ENCODE measurements around the gene SNX13.

The SNX13 gene

DNA sequence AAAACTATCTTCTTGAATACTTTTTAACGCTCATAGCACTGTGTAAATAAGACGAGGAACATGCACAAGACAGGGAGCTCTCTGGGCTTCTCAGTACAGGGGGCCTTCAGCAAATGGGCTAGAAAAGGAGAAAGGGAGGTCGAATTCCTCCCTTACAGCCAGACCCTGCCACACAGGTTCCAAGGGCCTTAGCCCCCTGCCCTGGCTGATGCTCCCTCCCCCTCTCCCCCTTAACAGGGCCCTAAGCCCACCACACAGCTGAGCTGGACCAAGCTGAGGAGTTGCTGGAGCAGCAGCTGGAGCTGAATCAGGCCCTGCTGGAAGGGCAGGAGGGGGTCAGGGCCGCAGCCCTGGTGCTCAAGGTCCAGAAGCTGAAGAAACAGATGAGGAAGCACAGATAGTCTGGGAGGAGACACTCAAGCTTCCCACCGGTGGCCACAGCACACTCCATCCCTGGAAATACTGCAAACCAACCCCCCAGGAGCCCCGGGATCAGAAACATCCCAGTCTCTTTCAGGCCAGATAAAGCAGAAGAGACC lies 153.9 kb downstream of the SNX13 start:
- WGBS, 2 experiments (ENCODE audit: insufficient coverage in 2 of 2), result 0 to 50% methylated on average over 1 to 2 of the region's 6 CpGs
- H3K36me3 ChIP-seq (ENCODE audit: control insufficient read depth, insufficient read depth, low read length), result no peaks in the 10 kb centered on the region
- no peak overlapping the region for H3K4me3 ChIP-seq (ENCODE audit: extremely low read depth, insufficient read depth, low read length, poor library complexity, severe bottlenecking)
- no peak overlapping the region for H3K27ac ChIP-seq (ENCODE audit: low read depth, low read length, severe bottlenecking)
- no peaks in the 10 kb centered on the region for H3K4me1 ChIP-seq (ENCODE audit: control insufficient read depth, insufficient read depth, low read length, poor library complexity, severe bottlenecking)
- no peaks in the 10 kb centered on the region for H3K9me3 ChIP-seq (ENCODE audit: control insufficient read depth, low read length)

DNA sequence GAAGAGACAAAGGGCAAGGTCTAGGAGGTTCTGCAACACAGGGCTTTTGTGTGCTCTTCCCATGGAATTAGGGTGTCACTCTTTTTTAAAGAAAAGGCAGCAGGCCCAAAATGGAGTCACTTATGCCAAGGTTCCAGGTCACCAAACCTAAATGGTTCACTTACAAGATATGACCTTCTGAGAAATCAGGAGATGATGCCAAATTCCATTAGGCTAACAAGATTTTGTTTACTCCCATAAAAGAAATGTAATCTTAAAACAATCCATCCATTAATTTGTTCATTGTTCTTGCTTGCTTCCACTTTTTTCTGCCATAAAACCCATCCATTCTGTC lies 158.1 kb downstream of the SNX13 start:
- no peak overlapping the region for H3K4me3 ChIP-seq (ENCODE audit: extremely low read depth, insufficient read depth, low read length, poor library complexity, severe bottlenecking)

GRCh38 chr7:17781491-17782215 lies 158.6 kb downstream of the SNX13 start:
- Histone ChIP-seq H3K36me3 (ENCODE audit: control insufficient read depth, insufficient read depth, low read length) (no peaks in the 10 kb centered on the region), H3K9me3 (ENCODE audit: control insufficient read depth, low read length) (no peaks in the 10 kb centered on the region), H3K27ac (ENCODE audit: low read depth, low read length, severe bottlenecking) (no peak overlapping the region), H3K4me1 (ENCODE audit: control insufficient read depth, insufficient read depth, low read length, poor library complexity, severe bottlenecking) (no peaks in the 10 kb centered on the region), H3K4me3 (ENCODE audit: extremely low read depth, insufficient read depth, low read length, poor library complexity, severe bottlenecking) (no peak overlapping the region)
- WGBS, 2 experiments (ENCODE audit: insufficient coverage in 2 of 2), result 71 to 89% methylated on average over 2 to 4 of the region's 7 CpGs

More for the DNA sequence above, 158.1 kb downstream of the SNX13 start:
- H3K4me1 ChIP-seq (ENCODE audit: control insufficient read depth, insufficient read depth, low read length, poor library complexity, severe bottlenecking), result no peaks in the 10 kb centered on the region
- H3K36me3 ChIP-seq (ENCODE audit: control insufficient read depth, insufficient read depth, low read length), result no peaks in the 10 kb centered on the region
- no peaks in the 10 kb centered on the region for H3K9me3 ChIP-seq (ENCODE audit: control insufficient read depth, low read length)
- no peak overlapping the region for H3K27ac ChIP-seq (ENCODE audit: low read depth, low read length, severe bottlenecking)

DNA sequence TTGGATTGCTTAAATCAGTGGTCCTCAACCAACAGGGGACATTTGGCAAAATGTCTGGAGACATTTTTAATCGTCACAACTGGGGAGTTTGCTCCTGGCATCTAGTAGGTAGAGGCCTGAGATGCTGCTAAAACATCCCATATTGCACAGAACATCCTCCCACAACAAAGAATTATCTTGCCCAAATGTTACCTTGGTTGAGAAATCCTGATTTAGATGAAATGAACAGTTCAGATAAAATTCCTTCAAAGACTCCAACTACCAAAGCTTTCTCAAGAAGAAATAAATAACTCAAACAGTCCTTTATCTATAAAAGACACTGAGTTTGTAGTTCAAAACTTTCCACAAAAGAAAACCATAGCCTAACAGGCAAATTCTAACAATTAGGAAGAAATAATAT lies 160.9 kb downstream of the SNX13 start:
- H3K36me3 ChIP-seq (ENCODE audit: control insufficient read depth, insufficient read depth, low read length), result no peaks in the 10 kb centered on the region
- H3K4me3 ChIP-seq (ENCODE audit: extremely low read depth, insufficient read depth, low read length, poor library complexity, severe bottlenecking), result no peak overlapping the region
- no CpG with 5 or more reads among the region's 1 CpG for WGBS, 2 experiments (ENCODE audit: insufficient coverage in 2 of 2)

GRCh38 chr7:17774716-17775288 lies 165.5 kb downstream of the SNX13 start:
- no peak overlapping the region for H3K4me3 ChIP-seq (ENCODE audit: extremely low read depth, insufficient read depth, low read length, poor library complexity, severe bottlenecking)
- no peaks in the 10 kb centered on the region for H3K36me3 ChIP-seq (ENCODE audit: control insufficient read depth, insufficient read depth, low read length)
- H3K27ac ChIP-seq (ENCODE audit: low read depth, low read length, severe bottlenecking), result no peak overlapping the region
- no peaks in the 10 kb centered on the region for H3K4me1 ChIP-seq (ENCODE audit: control insufficient read depth, insufficient read depth, low read length, poor library complexity, severe bottlenecking)
- 88 to 100% methylated on average over 2 of the region's 3 CpGs for WGBS, 2 experiments (ENCODE audit: insufficient coverage in 2 of 2)
- H3K9me3 ChIP-seq (ENCODE audit: control insufficient read depth, low read length), result no peaks in the 10 kb centered on the region

More for the DNA sequence above, 160.9 kb downstream of the SNX13 start:
- no peaks in the 10 kb centered on the region for H3K4me1 ChIP-seq (ENCODE audit: control insufficient read depth, insufficient read depth, low read length, poor library complexity, severe bottlenecking)
- H3K27ac ChIP-seq (ENCODE audit: low read depth, low read length, severe bottlenecking), result no peak overlapping the region
- H3K9me3 ChIP-seq (ENCODE audit: control insufficient read depth, low read length), result no peaks in the 10 kb centered on the region

DNA sequence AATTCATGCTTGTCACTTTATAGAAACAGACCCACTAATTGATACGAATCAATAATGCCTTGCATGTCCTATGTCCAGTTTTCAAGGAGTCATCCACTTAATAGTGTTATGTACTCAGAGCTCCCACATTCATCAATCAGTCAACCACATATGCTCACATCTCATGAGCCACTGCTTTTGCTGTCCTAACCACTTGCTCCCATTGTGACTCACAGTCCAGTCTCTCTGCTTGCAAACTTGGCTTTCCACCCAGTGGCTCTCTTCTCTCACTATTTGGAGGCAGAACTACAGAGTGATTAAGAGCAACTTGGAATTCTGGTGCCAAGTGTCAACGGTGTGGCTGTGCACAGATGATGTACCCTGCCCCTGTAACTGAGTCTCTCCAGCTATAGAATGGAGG lies 166.0 kb downstream of the SNX13 start:
- WGBS, 2 experiments (ENCODE audit: insufficient coverage in 2 of 2), result 73 to 93% methylated on average over 1 of the region's 2 CpGs
- no peaks in the 10 kb centered on the region for H3K9me3 ChIP-seq (ENCODE audit: control insufficient read depth, low read length)
- H3K27ac ChIP-seq (ENCODE audit: low read depth, low read length, severe bottlenecking), result no peak overlapping the region
- H3K4me1 ChIP-seq (ENCODE audit: control insufficient read depth, insufficient read depth, low read length, poor library complexity, severe bottlenecking), result no peaks in the 10 kb centered on the region
- no peaks in the 10 kb centered on the region for H3K36me3 ChIP-seq (ENCODE audit: control insufficient read depth, insufficient read depth, low read length)
- H3K4me3 ChIP-seq (ENCODE audit: extremely low read depth, insufficient read depth, low read length, poor library complexity, severe bottlenecking), result no peak overlapping the region

DNA sequence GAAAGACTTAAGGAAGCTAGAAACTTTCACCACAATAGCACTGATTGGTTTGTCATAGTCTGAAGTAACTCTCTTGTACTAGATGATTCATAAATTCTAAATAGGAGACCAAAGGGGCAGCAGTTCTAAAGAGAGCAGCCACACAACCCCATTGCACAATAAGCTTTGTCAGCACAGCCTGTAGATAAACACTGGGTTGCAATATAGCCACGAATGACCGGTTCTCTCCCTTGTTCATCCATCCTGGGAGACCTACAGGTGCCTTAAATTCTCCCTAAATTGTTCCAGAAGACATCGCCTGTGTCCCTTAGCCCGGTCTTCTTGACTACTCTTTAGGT lies 167.0 kb downstream of the SNX13 start:
- no peaks in the 10 kb centered on the region for H3K36me3 ChIP-seq (ENCODE audit: control insufficient read depth, insufficient read depth, low read length)
- H3K4me1 ChIP-seq (ENCODE audit: control insufficient read depth, insufficient read depth, low read length, poor library complexity, severe bottlenecking), result no peaks in the 10 kb centered on the region
- no peaks in the 10 kb centered on the region for H3K9me3 ChIP-seq (ENCODE audit: control insufficient read depth, low read length)
- no peak overlapping the region for H3K4me3 ChIP-seq (ENCODE audit: extremely low read depth, insufficient read depth, low read length, poor library complexity, severe bottlenecking)
- H3K27ac ChIP-seq (ENCODE audit: low read depth, low read length, severe bottlenecking), result no peak overlapping the region
- 92 to 95% methylated on average over 4 of the region's 4 CpGs for WGBS, 2 experiments (ENCODE audit: insufficient coverage in 2 of 2)

DNA sequence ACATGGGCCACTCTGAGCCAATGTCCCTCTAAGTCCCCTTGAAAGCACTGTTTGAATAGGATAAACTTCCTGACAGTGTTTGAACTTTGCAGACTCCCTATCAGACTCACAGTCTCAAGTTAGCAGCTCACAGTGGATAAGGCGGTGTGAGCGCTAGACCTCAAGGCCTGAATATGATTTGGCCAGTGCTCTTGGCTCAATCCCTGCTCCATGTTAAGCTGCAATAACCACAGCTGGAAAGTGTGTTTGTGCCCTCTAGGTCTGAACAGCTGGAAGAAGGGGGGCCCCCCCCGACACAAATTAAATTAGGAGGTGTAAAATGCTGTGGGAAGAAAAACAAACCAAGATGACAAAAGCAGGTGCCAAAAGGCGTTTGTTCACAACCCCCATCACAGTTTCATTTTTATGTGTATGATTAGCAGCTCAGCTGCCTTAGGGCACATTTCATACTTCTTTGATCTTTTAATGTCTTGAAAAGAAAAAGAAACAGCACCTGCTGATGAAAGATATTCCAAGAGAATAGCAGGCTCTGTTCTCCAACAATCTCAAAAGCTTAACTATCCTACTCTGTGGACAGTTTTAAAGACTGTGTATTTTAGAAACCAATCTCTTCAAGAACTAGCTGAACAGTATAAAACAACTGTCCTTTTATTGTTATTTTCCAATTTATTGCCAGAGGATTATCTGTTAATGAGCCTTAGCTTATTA lies 167.6 kb downstream of the SNX13 start:
- Histone ChIP-seq H3K4me3 (ENCODE audit: extremely low read depth, insufficient read depth, low read length, poor library complexity, severe bottlenecking) (no peak overlapping the region), H3K9me3 (ENCODE audit: control insufficient read depth, low read length) (no peaks in the 10 kb centered on the region), H3K27ac (ENCODE audit: low read depth, low read length, severe bottlenecking) (no peak overlapping the region), H3K4me1 (ENCODE audit: control insufficient read depth, insufficient read depth, low read length, poor library complexity, severe bottlenecking) (no peaks in the 10 kb centered on the region), H3K36me3 (ENCODE audit: control insufficient read depth, insufficient read depth, low read length) (no peaks in the 10 kb centered on the region)
- 92 to 100% methylated on average over 1 to 2 of the region's 4 CpGs for WGBS, 2 experiments (ENCODE audit: insufficient coverage in 2 of 2)

DNA sequence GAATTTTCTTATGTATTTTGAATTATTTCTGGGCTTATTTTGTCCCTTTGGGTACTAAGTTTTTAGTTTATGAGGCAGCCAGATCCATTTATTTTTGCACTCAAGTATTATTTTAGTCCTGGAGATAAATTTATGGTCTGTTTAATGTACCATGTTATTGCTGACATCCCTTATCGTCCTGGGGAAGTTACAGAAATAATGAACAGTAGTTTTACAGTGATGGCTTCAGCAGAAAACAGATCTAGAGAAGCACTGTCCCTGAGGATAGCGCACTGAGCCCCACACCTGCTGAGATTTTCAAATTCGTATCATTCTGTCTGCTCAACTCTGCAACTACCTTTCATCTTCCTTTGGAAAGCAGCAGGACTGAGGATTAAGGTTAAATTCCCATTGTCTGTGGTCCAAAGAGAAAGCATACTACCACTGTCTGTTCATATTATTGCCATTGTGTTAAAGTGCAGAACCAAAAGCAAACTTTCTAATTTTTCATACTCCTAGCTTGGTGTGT lies 168.3 kb downstream of the SNX13 start:
- Histone ChIP-seq H3K9me3 (ENCODE audit: control insufficient read depth, low read length) (no peaks in the 10 kb centered on the region), H3K27ac (ENCODE audit: low read depth, low read length, severe bottlenecking) (no peak overlapping the region), H3K4me3 (ENCODE audit: extremely low read depth, insufficient read depth, low read length, poor library complexity, severe bottlenecking) (no peak overlapping the region), H3K4me1 (ENCODE audit: control insufficient read depth, insufficient read depth, low read length, poor library complexity, severe bottlenecking) (no peaks in the 10 kb centered on the region), H3K36me3 (ENCODE audit: control insufficient read depth, insufficient read depth, low read length) (no peaks in the 10 kb centered on the region)
- WGBS, 2 experiments (ENCODE audit: insufficient coverage in 2 of 2), result 59 to 60% methylated on average over 3 of the region's 3 CpGs

DNA sequence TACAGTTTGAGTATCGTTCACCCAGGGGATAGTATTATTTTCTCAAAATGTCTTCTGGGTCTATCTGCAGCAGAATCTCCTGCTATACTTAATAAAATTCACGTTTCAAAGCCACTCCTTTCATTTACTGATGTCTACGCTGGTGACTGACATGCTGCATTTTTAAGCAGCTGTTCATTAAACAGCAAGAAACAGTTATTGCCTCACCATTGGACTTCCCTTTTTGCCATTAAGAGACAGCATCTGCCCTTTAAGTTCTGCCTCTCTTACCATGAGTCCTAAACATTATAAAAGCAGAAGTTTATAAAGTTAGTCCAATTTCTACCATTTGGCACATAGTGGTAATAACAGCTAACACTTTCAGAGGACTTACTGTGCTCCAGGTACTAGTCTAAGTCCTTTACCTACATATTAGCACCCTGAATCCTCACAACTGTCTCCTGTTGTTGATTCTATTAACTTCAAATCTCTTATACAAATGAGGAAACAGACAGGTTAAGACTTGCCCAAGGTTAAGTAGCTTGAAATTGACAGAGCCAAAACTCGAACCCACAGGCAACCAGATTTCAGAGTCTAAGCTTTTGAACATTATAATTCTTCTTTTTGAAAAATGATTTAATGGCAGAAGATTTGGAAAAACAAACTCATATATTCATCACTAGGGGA lies 169.5 kb downstream of the SNX13 start:
- H3K9me3 ChIP-seq (ENCODE audit: control insufficient read depth, low read length), result no peaks in the 10 kb centered on the region
- no peaks in the 10 kb centered on the region for H3K36me3 ChIP-seq (ENCODE audit: control insufficient read depth, insufficient read depth, low read length)
- H3K4me1 ChIP-seq (ENCODE audit: control insufficient read depth, insufficient read depth, low read length, poor library complexity, severe bottlenecking), result no peaks in the 10 kb centered on the region
- 79 to 88% methylated on average over 2 of the region's 4 CpGs for WGBS, 2 experiments (ENCODE audit: insufficient coverage in 2 of 2)
- no peak overlapping the region for H3K27ac ChIP-seq (ENCODE audit: low read depth, low read length, severe bottlenecking)
- H3K4me3 ChIP-seq (ENCODE audit: extremely low read depth, insufficient read depth, low read length, poor library complexity, severe bottlenecking), result no peak overlapping the region
